K562 (cell line): ENCODE data around the gene ROPN1. TPM values are rescaled to one million over a fixed set of nuclear protein-coding genes. Genes with fewer than 3 reads are reported as not detected.

ENCODE experiments used
- ATAC-seq: fragments of 200-7000 bp; cut with Tn5 transposase; 3 replicates; pipeline ENCODE4 v1.9.1; 2020; ENCODE audit warnings: moderate library complexity
- BruUV-seq: library from RNA; stranded (reverse); fragments of 400-500 nt; replicated peaks from 2 replicates; lab custom pipeline; 2021; lab: Mats Ljungman, UMichigan
- CTCF ChIA-PET: fragments of 300-600 bp; formaldehyde crosslinking; extraction: SDS; loops from one replicate; lab custom pipeline; 2021; ENCODE audit warnings: low intra/inter-chr PET ratio; lab: Yijun Ruan, JAX
- POLR2A ChIA-PET: fragments of 300-600, 350-650 bp; sonication (Branson Sonifier 250); formaldehyde crosslinking; extraction: SDS; loops from one replicate; lab custom pipeline; 2021; ENCODE audit warnings: antibody characterized with exemption, inconsistent platforms; lab: Yijun Ruan, JAX
- DNase-seq, 4 experiments: peaks; one replicate each; pipeline versions ENCODE4 v3.0.0 to v3.0.0-alpha.2; 2011 to 2018; ENCODE audit warnings: low spot score in 3 of 4, mixed read lengths in 3 of 4; ENCODE audit errors: extremely low read depth in 1 of 4
- FAIRE-seq: peaks from 2 replicates; lab custom pipeline; 2011; peaks lifted over from hg19 to GRCh38; lab: Jason Lieb, UNC
- H2AFZ ChIP-seq: 2 replicates; pipeline ENCODE4 v1.6.0; 2011; ENCODE audit warnings: low read depth, low read length, control low read depth, inconsistent platforms
- H3K27ac ChIP-seq: fragments of 200-600 bp; 3 replicates; pipeline ENCODE4 v1.8.0; 2011; ENCODE audit warnings: low read depth, mild to moderate bottlenecking, control low read depth, inconsistent platforms, low read length, moderate library complexity, mixed read lengths; ENCODE audit errors: extremely low read depth
- H3K27me3 ChIP-seq, 2 experiments: fragments of 300-600 bp in 1 of 2; 2 replicates in 1 of 2; 3 replicates in 1 of 2; pipeline versions ENCODE4 v1.6.0 to v1.8.0; 2011; ENCODE audit warnings: inconsistent platforms in 2 of 2, low read length in 2 of 2, mild to moderate bottlenecking in 1 of 2, mixed read lengths in 1 of 2, moderate library complexity in 1 of 2; ENCODE audit not compliant: control insufficient read depth in 2 of 2, insufficient read depth in 2 of 2
- H3K36me3 ChIP-seq: fragments of 300-600 bp; 3 replicates; pipeline ENCODE4 v1.8.0; 2011; ENCODE audit warnings: mild to moderate bottlenecking, low read length, inconsistent platforms; ENCODE audit not compliant: control insufficient read depth, insufficient read depth
- H3K4me1 ChIP-seq, 2 experiments: fragments of 200-600 bp in 1 of 2; replicated peaks in 1 of 2; 2 replicates in 1 of 2; 3 replicates in 1 of 2; pipeline versions ENCODE4 v1.5.1 to v1.8.0; 2011; ENCODE audit warnings: inconsistent platforms in 2 of 2, low read length in 2 of 2, mild to moderate bottlenecking in 1 of 2, mixed read lengths in 1 of 2, moderate library complexity in 1 of 2; ENCODE audit not compliant: control insufficient read depth in 2 of 2, insufficient read depth in 2 of 2
- H3K4me2 ChIP-seq: 2 replicates; pipeline ENCODE4 v1.6.1; 2011; ENCODE audit warnings: low read length, control low read depth, inconsistent platforms, mixed read lengths; ENCODE audit not compliant: insufficient read depth
- H3K4me3 ChIP-seq: fragments of 200-600 bp; sonication (generic), shearing (Covaris generic); 2 replicates; pipeline ENCODE4 v1.5.1; 2016; ENCODE audit warnings: control low read depth, inconsistent platforms
- H3K79me2 ChIP-seq: fragments of 200-600 bp; 3 replicates; pipeline ENCODE4 v1.8.0; 2011; ENCODE audit warnings: low read length, inconsistent platforms; ENCODE audit not compliant: control insufficient read depth, insufficient read depth
- H3K9ac ChIP-seq, 2 experiments: 2 replicates each; pipeline versions ENCODE4 v1.6.0 to v1.6.1; 2011; ENCODE audit warnings: low read depth in 2 of 2, low read length in 2 of 2, control low read depth in 1 of 2, inconsistent platforms in 1 of 2, mild to moderate bottlenecking in 1 of 2, mixed read lengths in 1 of 2; ENCODE audit not compliant: insufficient read depth in 1 of 2
- H3K9me1 ChIP-seq: one replicate; pipeline ENCODE4 v1.6.0; 2011; ENCODE audit warnings: inconsistent platforms, mild to moderate bottlenecking, low read length, moderate library complexity; ENCODE audit not compliant: control insufficient read depth, insufficient read depth
- H3K9me3 ChIP-seq: replicated peaks from 2 replicates; pipeline ENCODE4 v1.5.1; 2011; ENCODE audit warnings: low read depth, low read length, inconsistent platforms; ENCODE audit not compliant: control insufficient read depth, insufficient read depth
- H4K20me1 ChIP-seq: replicated peaks from 2 replicates; pipeline ENCODE4 v1.6.1; 2011; ENCODE audit warnings: low read length, inconsistent platforms, mixed read lengths; ENCODE audit not compliant: control insufficient read depth, insufficient read depth
- CBFA2T2 ChIP-seq: fragments of 450-650 bp; conservative IDR thresholded peaks from 2 replicates; pipeline ENCODE4 v1.6.1; 2017; ENCODE audit warnings: mild to moderate bottlenecking
- FOXA3 ChIP-seq, 2 experiments: fragments of 450-650 bp in 1 of 2; sonication (generic) in 1 of 2; formaldehyde crosslinking; IDR thresholded peaks in 1 of 2; conservative IDR thresholded peaks in 1 of 2; 2 replicates each; pipeline versions ENCODE4 v1.4.0 to v1.8.0; 2020 to 2022; ENCODE audit warnings: mild to moderate bottlenecking in 2 of 2, missing genetic modification reagents in 1 of 2
- PCBP1 ChIP-seq: fragments of 200-400 bp; formaldehyde crosslinking; IDR thresholded peaks from 2 replicates; pipeline ENCODE4 v1.6.1; 2018; ENCODE audit warnings: mild to moderate bottlenecking, low read depth, low read length; ENCODE audit not compliant: poor library complexity, severe bottlenecking
- SRSF9 ChIP-seq: fragments of 200-400 bp; formaldehyde crosslinking; IDR thresholded peaks from 2 replicates; pipeline ENCODE4 v1.6.1; 2017; ENCODE audit warnings: low read depth, low read length, borderline replicate concordance
- TAF7 ChIP-seq: fragments of 450-650 bp; IDR thresholded peaks from 2 replicates; pipeline ENCODE4 v1.6.1; 2016; ENCODE audit warnings: missing genetic modification characterization, missing compliant biosample characterization
- ZFP30 ChIP-seq: fragments of 250-450 bp; sonication (Bioruptor Pico); IDR thresholded peaks from 2 replicates; pipeline ENCODE4 v1.8.0; 2022; ENCODE audit warnings: moderate library complexity, mild to moderate bottlenecking, inconsistent platforms, borderline replicate concordance
- ZNF212 ChIP-seq: fragments of 450-650 bp; formaldehyde crosslinking; IDR thresholded peaks from 2 replicates; pipeline ENCODE4 v1.4.0; 2020; ENCODE audit warnings: mild to moderate bottlenecking
- ZNF717 ChIP-seq: fragments of 250-450 bp; sonication (Bioruptor Pico); IDR thresholded peaks from 2 replicates; pipeline ENCODE4 v1.5.0; 2021
- in situ Hi-C: fragments of 300-500 bp; cut with MboI; formaldehyde crosslinking; loops from 4 replicates; pipeline ENCODE4 v1.15.0; 2018; ENCODE audit warnings: inconsistent platforms, mixed read lengths
- intact Hi-C: fragments of 100-400 bp; cut with micrococcal nuclease; formaldehyde crosslinking; loops from 2 replicates; pipeline ENCODE4 v1.14.2; 2022
- polyA plus RNA-seq, 8 experiments: library from polyadenylated mRNA; depleted of rRNA in 4 of 8; stranded (reverse) in 5 of 8; unstranded in 3 of 8; fragments of >200 nt; fragmentation: Nextera tagmentation in 2 of 8; fragmentation: Illumina TruSeq in 1 of 8; extraction: Ambion mirVana in 2 of 8; extraction: Trizol in 1 of 8; gene quantifications; 2 replicates each; pipeline versions ENCODE4 v1.2.1 to v1.2.3, GENCODE V29; 2011 to 2014; ENCODE audit warnings: inconsistent platforms in 1 of 8, missing spikeins in 1 of 8
- total RNA-seq, 7 experiments: library from RNA; depleted of rRNA in 6 of 7; stranded (reverse); fragments of >200 nt in 6 of 7; fragmentation: Illumina TruSeq in 2 of 7; extraction: Trizol in 2 of 7; gene quantifications; 2 replicates each; pipeline versions ENCODE4 v1.2.1 to v1.2.3, GENCODE V29; 2011 to 2021; ENCODE audit warnings: low replicate concordance in 1 of 7
- TF ChIP-seq, protein P1 (sequence below): sonication (generic); formaldehyde crosslinking; IDR thresholded peaks from 2 replicates; pipeline ENCODE4 v1.8.0; 2023; ENCODE audit warnings: missing genetic modification reagents, mild to moderate bottlenecking, borderline replicate concordance
- TF ChIP-seq, protein P2 (sequence below): fragments of 450-650 bp; IDR thresholded peaks from 2 replicates; pipeline ENCODE4 v1.6.1; 2014; ENCODE audit warnings: low read depth, mild to moderate bottlenecking, moderate library complexity, borderline replicate concordance
- TF ChIP-seq, protein P3 (sequence below): sonication (generic); formaldehyde crosslinking; IDR thresholded peaks from 2 replicates; pipeline ENCODE4 v1.8.1; 2023; ENCODE audit warnings: mild to moderate bottlenecking, missing genetic modification reagents, moderate library complexity
- TF ChIP-seq, protein P4 (sequence below): fragments of 450-650 bp; IDR thresholded peaks from 2 replicates; pipeline ENCODE4 v1.6.1; 2016; ENCODE audit warnings: mild to moderate bottlenecking

The ROPN1 gene
- total and polyA plus RNA-seq, 9 of the 15 experiments (the other 6 are each of a cell fraction or from before 2014, with no cell fraction given) = not detected

DNA sequence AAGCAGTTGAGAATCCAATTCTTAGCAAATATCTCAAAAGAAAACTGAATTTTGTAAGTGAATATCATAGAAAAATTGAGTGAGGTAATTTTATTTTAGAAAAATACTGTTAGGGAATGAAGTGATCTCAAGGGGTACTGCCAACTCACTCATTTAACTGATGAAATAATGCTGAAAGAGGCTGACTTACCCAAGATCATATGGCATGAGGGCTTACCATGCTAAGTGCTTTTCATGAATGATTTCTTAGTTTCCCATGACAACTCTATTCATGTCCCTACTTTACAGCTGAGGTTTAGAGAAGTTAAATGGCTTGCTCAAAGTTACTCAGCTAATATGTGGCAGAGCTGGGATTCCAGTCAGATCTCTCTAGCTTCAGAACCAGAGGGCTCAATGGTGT is 61.5 kb downstream of the ROPN1 start:
- no peaks in the 10 kb centered on the region for H3K4me1 ChIP-seq
- FAIRE-seq = no peak
- TF ChIP-seq TAF7 (no peak), PCBP1 (no peak), ZNF212 (no peak), FOXA3 (CRISPR knock-in tag; conservative IDR thresholded peaks at IDR 0.05 in 1 of 2, IDR thresholded peaks at IDR 0.05 in 1 of 2) (no peak), ZFP30 (CRISPR knock-in tag) (no peak), ZNF717 (CRISPR knock-in tag) (no peak), CBFA2T2 (no peak), SRSF9 (no peak)
- TF ChIP-seq, protein P1, sequence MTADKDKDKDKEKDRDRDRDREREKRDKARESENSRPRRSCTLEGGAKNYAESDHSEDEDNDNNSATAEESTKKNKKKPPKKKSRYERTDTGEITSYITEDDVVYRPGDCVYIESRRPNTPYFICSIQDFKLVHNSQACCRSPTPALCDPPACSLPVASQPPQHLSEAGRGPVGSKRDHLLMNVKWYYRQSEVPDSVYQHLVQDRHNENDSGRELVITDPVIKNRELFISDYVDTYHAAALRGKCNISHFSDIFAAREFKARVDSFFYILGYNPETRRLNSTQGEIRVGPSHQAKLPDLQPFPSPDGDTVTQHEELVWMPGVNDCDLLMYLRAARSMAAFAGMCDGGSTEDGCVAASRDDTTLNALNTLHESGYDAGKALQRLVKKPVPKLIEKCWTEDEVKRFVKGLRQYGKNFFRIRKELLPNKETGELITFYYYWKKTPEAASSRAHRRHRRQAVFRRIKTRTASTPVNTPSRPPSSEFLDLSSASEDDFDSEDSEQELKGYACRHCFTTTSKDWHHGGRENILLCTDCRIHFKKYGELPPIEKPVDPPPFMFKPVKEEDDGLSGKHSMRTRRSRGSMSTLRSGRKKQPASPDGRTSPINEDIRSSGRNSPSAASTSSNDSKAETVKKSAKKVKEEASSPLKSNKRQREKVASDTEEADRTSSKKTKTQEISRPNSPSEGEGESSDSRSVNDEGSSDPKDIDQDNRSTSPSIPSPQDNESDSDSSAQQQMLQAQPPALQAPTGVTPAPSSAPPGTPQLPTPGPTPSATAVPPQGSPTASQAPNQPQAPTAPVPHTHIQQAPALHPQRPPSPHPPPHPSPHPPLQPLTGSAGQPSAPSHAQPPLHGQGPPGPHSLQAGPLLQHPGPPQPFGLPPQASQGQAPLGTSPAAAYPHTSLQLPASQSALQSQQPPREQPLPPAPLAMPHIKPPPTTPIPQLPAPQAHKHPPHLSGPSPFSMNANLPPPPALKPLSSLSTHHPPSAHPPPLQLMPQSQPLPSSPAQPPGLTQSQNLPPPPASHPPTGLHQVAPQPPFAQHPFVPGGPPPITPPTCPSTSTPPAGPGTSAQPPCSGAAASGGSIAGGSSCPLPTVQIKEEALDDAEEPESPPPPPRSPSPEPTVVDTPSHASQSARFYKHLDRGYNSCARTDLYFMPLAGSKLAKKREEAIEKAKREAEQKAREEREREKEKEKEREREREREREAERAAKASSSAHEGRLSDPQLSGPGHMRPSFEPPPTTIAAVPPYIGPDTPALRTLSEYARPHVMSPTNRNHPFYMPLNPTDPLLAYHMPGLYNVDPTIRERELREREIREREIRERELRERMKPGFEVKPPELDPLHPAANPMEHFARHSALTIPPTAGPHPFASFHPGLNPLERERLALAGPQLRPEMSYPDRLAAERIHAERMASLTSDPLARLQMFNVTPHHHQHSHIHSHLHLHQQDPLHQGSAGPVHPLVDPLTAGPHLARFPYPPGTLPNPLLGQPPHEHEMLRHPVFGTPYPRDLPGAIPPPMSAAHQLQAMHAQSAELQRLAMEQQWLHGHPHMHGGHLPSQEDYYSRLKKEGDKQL (CRISPR knock-in tag) = no peak
- TF ChIP-seq, protein P2, sequence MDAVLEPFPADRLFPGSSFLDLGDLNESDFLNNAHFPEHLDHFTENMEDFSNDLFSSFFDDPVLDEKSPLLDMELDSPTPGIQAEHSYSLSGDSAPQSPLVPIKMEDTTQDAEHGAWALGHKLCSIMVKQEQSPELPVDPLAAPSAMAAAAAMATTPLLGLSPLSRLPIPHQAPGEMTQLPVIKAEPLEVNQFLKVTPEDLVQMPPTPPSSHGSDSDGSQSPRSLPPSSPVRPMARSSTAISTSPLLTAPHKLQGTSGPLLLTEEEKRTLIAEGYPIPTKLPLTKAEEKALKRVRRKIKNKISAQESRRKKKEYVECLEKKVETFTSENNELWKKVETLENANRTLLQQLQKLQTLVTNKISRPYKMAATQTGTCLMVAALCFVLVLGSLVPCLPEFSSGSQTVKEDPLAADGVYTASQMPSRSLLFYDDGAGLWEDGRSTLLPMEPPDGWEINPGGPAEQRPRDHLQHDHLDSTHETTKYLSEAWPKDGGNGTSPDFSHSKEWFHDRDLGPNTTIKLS = no peak
- TF ChIP-seq, protein P3, sequence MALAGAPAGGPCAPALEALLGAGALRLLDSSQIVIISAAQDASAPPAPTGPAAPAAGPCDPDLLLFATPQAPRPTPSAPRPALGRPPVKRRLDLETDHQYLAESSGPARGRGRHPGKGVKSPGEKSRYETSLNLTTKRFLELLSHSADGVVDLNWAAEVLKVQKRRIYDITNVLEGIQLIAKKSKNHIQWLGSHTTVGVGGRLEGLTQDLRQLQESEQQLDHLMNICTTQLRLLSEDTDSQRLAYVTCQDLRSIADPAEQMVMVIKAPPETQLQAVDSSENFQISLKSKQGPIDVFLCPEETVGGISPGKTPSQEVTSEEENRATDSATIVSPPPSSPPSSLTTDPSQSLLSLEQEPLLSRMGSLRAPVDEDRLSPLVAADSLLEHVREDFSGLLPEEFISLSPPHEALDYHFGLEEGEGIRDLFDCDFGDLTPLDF (CRISPR knock-in tag) = no peak
- TF ChIP-seq, protein P4, sequence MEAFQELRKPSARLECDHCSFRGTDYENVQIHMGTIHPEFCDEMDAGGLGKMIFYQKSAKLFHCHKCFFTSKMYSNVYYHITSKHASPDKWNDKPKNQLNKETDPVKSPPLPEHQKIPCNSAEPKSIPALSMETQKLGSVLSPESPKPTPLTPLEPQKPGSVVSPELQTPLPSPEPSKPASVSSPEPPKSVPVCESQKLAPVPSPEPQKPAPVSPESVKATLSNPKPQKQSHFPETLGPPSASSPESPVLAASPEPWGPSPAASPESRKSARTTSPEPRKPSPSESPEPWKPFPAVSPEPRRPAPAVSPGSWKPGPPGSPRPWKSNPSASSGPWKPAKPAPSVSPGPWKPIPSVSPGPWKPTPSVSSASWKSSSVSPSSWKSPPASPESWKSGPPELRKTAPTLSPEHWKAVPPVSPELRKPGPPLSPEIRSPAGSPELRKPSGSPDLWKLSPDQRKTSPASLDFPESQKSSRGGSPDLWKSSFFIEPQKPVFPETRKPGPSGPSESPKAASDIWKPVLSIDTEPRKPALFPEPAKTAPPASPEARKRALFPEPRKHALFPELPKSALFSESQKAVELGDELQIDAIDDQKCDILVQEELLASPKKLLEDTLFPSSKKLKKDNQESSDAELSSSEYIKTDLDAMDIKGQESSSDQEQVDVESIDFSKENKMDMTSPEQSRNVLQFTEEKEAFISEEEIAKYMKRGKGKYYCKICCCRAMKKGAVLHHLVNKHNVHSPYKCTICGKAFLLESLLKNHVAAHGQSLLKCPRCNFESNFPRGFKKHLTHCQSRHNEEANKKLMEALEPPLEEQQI = no peak

More for the DNA sequence above, 61.5 kb downstream of the ROPN1 start:
- Histone ChIP-seq H2AFZ (no peak overlapping the region), H3K27me3 (no peaks in the 10 kb centered on the region), H3K4me2 (no peak overlapping the region), H3K79me2 (no peaks in the 10 kb centered on the region), H3K9ac (no peak overlapping the region), H3K9me1 (no peaks in the 10 kb centered on the region), H4K20me1 (no peaks in the 10 kb centered on the region), H3K27ac (no peak overlapping the region), H3K36me3 (peaks cover 47% of the 10 kb centered on the region; the same call in 1 of the 3 replicates), H3K4me3 (no peak overlapping the region), H3K9me3 (no peaks in the 10 kb centered on the region)
- ChIA-PET POLR2A (no interaction called here), CTCF (no interaction called here)
- no peak for ATAC-seq
- in situ Hi-C loops = no loop called here
- intact Hi-C loops = no loop called here
- BruUV-seq = no TSS peak
- DNase-seq = no peak
